ENCODE results near the gene ICA1L. TPM values are rescaled to one million over a fixed set of nuclear protein-coding genes. Genes with fewer than 3 reads are reported as not detected.
"Not testable (repeated sequence)": the region's sequence is repeated elsewhere in the genome, so short reads cannot be mapped to it uniquely, and the experiment has no call there.

ICA1L gene
- total RNA-seq, 1 experiment from 2014 or later: 1.2 TPM

DNA sequence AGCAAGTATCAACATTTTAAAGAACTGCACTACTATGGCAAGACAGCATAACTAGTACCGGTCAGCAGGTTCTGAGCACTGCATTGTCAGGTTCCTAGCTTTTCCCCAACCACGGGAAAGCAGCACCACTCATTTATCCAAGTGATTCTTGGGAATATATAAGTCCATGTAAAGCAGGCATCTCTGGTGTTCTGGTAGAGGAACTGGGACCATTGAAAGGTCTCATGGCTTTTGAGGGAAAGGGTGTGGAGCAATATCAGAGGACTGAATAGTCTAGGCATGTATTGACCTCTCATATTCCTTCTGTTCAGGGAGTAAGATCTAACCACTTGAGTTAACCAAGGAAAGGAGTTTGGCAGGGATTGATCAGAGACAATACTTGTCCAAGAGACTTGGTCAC is 6.1 kb upstream of the ICA1L start:
- peaks cover 5% of the 10 kb centered on the region for H3K36me3 ChIP-seq (replicated peaks; ENCODE audit: control insufficient read depth, insufficient read depth, low read length)
- H3K4me3 ChIP-seq (ENCODE audit: insufficient read depth, low read depth, low read length): no peak overlapping the region
- DNase-seq: no peak
- no peaks in the 10 kb centered on the region; the same call in 1 of the 2 replicates for H3K27me3 ChIP-seq (ENCODE audit: control insufficient read depth, insufficient read depth, low read length)

DNA sequence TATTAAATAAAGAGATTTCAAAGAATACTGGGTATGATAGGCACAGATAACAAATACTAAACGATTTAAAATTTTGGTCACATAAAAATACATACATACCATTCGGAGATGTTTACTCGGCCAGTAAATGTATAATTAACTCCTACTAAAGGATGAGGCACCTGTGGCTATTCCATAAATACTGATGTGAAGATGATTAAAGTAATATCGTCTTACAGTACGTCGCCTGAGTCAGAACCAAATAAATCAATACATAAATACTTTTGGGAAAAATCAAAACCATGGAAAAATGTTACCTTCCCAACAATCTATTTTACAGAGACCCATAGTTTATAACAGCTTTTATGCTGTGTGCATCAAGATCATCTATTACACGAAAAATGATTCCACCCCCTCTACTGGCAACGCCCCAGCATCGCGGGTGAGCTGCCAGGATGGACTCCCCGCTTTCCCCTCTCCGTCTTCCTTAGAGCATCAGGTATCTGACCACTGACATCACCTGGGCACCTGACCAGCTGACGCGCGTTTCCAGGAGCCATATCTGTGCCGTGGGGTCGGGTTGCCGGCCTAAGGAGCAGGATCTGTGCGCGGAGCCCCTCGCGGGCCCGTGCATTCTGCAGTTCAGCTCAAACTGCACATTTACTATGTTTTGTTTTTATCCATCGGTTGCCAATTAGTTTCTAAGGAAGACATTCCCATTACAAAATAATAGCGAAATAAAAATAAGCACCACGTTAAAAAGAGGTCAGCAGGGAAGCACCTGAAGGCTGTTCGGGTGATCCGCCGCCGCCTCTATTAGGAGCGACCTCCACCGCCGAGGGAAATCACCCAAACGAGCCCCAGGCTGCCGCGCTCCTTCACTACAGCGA is 901 bp downstream of the ICA1L start:
- peak; percentile 90 for DNase-seq
- Histone ChIP-seq H3K27me3 (ENCODE audit: control insufficient read depth, insufficient read depth, low read length) (peaks cover 5% of the 10 kb centered on the region; the same call in 1 of the 2 replicates), H3K36me3 (replicated peaks; ENCODE audit: control insufficient read depth, insufficient read depth, low read length) (no peaks in the 10 kb centered on the region), H3K4me3 (ENCODE audit: insufficient read depth, low read depth, low read length) (peak overlapping the region; percentile 72)

DNA sequence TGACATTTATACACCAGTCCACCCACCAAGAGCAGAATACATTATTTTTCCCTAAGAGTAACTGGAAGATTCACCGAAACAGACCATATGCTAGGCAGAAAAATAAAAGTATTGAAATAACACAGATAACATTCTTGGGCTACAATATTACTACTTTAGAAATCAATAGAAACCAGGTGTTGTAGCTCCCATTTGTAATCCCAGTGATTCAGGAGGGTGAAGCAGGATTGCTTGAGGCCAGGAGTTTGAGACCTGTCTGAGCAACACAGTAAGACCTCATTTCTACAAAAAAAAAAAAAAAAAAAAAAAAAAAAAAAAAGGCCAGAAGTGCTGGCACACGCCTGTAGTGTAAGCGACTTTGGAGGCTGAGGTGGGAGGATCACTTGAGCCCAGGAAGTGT is 9.6 kb downstream of the ICA1L start:
- Histone ChIP-seq H3K36me3 (replicated peaks; ENCODE audit: control insufficient read depth, insufficient read depth, low read length) (no peaks in the 10 kb centered on the region), H3K27me3 (ENCODE audit: control insufficient read depth, insufficient read depth, low read length) (no peaks in the 10 kb centered on the region)

DNA sequence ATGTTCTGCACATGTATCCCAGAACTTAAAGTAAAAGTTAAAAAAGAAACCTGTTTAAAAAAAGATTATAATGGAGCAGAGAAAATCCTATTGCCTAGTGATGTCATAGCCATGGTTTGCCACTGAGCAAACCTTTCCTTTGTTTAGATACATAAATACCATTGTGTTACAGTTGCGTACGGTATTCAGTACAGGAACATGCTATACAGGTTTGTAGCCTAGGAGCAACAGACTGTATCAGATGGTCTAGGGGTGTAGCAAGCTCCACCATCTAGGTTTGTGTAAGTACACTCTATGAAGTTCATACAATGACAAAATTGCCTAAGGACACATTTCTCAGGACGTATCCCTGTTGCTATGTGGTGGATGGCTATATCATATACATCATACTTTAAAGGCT is 13.0 kb downstream of the ICA1L start:
- H3K4me3 ChIP-seq (ENCODE audit: insufficient read depth, low read depth, low read length): no peak overlapping the region
- no peaks in the 10 kb centered on the region for H3K36me3 ChIP-seq (replicated peaks; ENCODE audit: control insufficient read depth, insufficient read depth, low read length)
- DNase-seq: no peak
- no peaks in the 10 kb centered on the region for H3K27me3 ChIP-seq (ENCODE audit: control insufficient read depth, insufficient read depth, low read length)

More for the DNA sequence above, 9.6 kb downstream of the ICA1L start:
- no peak for DNase-seq
- H3K4me3 ChIP-seq (ENCODE audit: insufficient read depth, low read depth, low read length): no peak overlapping the region

DNA sequence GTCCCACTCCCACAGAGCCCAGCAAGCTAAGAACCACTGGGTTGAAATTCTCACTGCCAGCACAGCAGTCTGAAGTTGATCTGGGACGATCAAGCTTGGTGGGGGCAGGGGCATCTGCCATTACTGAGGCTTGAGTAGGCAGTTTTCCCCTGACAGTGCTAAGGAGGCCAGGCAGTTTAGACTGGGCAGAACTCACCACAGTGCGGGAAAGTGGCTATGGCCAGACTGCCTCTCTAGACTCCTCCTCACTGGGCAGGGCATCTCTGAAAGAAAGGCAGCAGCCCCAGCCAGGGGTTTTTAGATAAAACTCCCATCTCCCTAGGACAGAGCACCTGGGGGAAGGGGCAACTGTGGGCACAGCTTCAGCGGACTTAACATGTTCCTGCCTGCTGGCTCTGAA is 22.2 kb downstream of the ICA1L start:
- H3K4me3 ChIP-seq (ENCODE audit: insufficient read depth, low read depth, low read length); H3K27me3 ChIP-seq (ENCODE audit: control insufficient read depth, insufficient read depth, low read length); DNase-seq; H3K36me3 ChIP-seq (replicated peaks; ENCODE audit: control insufficient read depth, insufficient read depth, low read length): not testable (repeated sequence)

DNA sequence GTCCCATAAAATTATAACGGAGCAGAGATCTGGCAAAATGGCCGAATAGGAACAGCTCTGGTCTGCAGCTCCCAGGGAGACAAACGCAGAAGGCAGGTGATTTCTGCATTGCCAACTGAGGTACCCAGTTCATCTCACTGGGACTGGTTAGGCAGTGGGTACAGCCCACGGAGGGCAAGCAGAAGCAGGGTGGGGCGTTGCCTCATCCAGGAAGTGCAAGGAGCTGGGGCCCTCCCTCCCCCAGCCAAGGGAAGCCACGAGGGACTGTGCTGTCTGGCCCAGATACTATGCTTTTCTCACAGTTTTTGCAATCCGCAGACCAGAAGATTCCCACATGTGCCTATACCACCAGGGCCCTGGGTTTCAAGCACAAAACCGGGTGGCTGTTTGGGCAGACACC is 22.8 kb downstream of the ICA1L start:
- no peaks in the 10 kb centered on the region for H3K27me3 ChIP-seq (ENCODE audit: control insufficient read depth, insufficient read depth, low read length)
- DNase-seq: no peak
- H3K4me3 ChIP-seq (ENCODE audit: insufficient read depth, low read depth, low read length): no peak overlapping the region
- no peaks in the 10 kb centered on the region for H3K36me3 ChIP-seq (replicated peaks; ENCODE audit: control insufficient read depth, insufficient read depth, low read length)

DNA sequence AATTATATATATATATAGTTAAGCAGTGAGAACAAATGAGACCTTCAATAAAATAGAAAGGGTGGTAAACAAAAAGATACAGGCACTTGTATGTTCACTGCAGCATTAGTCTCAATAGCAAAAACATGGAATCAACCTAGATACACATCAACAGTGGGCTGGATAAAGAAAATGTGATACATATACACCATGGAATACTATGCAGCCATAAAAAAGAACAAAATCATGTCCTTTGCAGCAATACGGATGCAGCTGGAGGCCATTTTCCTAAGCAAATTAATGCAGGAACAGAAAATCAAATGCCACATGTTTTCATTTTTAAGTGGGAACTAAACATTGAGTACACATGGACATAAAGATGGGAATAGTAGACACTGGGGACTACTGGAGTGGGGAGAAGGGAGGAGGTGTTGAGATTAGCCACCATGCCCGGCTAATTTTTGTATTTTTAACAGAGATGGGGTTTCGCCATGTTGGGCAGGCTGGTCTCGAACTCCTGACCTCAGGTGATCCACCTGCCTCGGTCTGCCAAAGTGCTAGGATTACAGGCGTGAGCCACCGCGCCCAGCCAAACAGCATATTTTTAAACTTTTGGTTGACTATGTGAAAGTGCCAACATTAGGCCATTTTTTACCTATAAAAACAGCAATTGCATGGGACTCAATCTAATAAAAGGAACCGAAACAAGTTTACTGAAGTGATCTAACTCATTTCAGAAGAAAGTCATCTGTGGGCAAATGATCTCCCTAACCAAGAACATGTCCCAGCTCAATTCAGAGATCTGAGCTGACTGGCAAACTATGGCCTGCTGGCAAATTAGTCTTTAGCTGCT is 23.7 kb downstream of the ICA1L start:
- Histone ChIP-seq H3K36me3 (replicated peaks; ENCODE audit: control insufficient read depth, insufficient read depth, low read length) (no peaks in the 10 kb centered on the region), H3K4me3 (ENCODE audit: insufficient read depth, low read depth, low read length) (no peak overlapping the region), H3K27me3 (ENCODE audit: control insufficient read depth, insufficient read depth, low read length) (no peaks in the 10 kb centered on the region)
- no peak for DNase-seq

DNA sequence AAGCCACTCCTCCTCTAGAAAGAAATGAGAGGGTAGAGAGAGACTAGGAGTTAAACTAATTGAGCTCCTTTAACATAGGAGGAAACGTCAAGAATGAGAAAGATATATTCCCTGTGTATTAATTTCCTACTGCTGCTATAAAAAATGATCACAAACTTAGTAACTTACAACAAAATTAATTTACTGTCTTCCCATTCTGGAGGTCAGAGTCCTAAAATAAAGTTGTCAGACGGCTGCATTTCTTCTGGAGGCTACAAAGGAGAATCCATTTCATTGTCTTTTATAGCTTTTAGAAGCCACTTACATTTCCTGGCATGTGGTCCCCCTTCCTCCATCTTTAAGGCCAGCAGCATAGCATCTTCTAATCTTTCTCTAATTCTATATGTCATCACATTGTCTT is 26.9 kb downstream of the ICA1L start:
- Histone ChIP-seq H3K27me3 (ENCODE audit: control insufficient read depth, insufficient read depth, low read length) (no peaks in the 10 kb centered on the region), H3K4me3 (ENCODE audit: insufficient read depth, low read depth, low read length) (no peak overlapping the region), H3K36me3 (replicated peaks; ENCODE audit: control insufficient read depth, insufficient read depth, low read length) (no peaks in the 10 kb centered on the region)
- no peak for DNase-seq

DNA sequence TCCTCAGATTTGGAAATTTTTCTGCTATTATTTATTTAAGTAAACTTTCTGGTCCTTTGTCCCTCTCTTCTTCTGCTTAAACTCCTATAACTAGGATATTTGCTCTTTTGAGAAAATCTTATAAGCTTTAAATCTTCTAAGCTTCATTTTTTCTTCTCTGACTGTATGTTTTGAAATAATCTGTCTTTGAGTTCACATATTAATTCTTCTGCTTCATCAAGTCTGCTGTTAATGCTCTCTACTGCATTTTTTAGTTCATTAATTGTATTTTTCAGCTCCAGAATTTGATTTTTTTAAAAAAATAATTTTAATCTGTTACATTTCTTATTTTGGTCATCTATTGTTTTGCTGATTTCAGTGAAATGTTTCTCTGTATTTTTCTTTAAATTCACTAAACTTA is 28.9 kb downstream of the ICA1L start:
- H3K27me3 ChIP-seq (ENCODE audit: control insufficient read depth, insufficient read depth, low read length): no peaks in the 10 kb centered on the region
- no peak for DNase-seq
- no peaks in the 10 kb centered on the region for H3K36me3 ChIP-seq (replicated peaks; ENCODE audit: control insufficient read depth, insufficient read depth, low read length)
- H3K4me3 ChIP-seq (ENCODE audit: insufficient read depth, low read depth, low read length): no peak overlapping the region

DNA sequence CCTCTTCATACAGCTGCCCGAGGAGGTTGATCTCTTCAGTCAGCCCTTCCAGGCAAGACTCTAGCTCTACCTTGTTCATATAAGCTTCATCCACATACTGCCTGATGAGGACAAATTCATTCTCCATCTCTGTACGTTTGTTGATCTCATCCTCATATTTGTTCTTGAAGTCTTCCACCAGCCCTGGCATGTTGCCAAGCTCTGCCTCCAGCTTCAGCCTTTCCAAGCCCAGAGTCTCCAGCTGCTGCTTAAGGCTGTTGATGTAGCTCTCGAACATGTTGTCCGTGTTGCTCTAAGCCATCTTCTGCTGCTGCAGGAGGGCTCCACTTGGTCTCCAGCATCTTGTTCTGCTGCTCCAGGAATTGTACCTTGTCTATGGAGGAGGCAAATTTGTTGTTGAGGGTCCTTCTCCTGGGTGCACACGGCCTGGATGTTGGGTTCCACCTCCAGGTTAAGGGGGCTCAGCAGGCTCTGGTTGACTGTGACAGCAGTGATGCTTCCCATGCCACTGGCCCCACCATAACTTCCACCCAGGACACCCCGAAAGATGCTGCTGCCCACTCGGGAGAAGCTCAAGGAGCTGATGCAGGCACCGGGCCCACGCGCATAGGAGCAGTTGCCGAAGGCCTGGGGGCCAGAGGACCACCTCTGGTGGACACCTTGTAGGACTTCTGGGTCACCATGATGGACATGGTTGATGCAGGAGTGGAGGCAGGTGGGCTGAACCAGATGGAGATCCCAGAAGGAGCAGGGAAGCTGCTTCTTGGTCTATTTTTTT is 30.3 kb downstream of the ICA1L start:
- Histone ChIP-seq H3K27me3 (ENCODE audit: control insufficient read depth, insufficient read depth, low read length) (no peaks in the 10 kb centered on the region), H3K4me3 (ENCODE audit: insufficient read depth, low read depth, low read length) (no peak overlapping the region), H3K36me3 (replicated peaks; ENCODE audit: control insufficient read depth, insufficient read depth, low read length) (no peaks in the 10 kb centered on the region)
- DNase-seq: no peak

DNA sequence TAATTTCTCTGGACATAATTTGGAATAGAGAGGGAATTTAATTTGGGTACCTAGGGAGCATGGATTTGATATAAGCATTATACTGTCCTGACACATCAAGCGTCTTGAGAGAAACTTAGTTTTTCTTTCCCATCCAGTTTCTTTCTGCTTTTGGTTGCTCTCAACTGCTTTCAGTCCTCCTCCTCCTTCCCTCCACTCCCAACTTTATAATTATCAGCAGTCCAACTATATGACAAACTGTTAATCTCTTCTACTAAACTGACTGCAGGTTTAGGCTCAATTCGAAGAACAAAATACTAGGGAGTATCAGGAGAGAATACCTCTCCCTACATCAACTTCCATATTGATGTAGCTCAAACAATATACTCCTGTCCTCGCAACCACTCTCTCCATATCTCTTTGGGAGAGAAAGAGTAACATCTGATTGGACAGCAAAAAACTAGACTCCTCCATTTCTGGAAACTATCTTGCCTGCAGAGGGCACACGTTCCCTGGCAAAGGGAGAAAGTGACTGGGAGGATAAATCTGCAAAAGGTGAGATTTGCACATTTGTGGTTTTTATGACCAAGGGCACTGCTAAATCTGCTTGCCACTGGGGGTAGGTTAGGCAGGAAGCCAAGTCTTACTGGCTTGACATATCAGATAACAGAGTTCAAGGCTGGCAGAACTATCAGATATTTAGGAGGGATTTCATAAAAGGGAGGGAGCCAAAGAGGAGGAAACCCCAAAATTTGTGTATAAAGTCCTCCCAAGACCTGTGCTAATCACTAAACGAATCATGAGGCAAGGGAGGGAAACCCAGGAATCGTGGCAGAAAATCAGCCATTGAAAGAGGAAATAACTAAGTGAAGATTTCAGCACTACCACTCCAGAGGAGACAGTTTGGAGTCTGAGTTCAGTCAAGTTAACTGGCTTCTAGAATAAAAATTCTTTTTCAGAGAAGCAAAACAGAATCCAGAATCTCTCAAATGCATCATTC is 40.0 kb downstream of the ICA1L start:
- no peaks in the 10 kb centered on the region for H3K36me3 ChIP-seq (replicated peaks; ENCODE audit: control insufficient read depth, insufficient read depth, low read length)
- H3K4me3 ChIP-seq (ENCODE audit: insufficient read depth, low read depth, low read length): no peak overlapping the region
- no peaks in the 10 kb centered on the region for H3K27me3 ChIP-seq (ENCODE audit: control insufficient read depth, insufficient read depth, low read length)
- peak; percentile 69 for DNase-seq

DNA sequence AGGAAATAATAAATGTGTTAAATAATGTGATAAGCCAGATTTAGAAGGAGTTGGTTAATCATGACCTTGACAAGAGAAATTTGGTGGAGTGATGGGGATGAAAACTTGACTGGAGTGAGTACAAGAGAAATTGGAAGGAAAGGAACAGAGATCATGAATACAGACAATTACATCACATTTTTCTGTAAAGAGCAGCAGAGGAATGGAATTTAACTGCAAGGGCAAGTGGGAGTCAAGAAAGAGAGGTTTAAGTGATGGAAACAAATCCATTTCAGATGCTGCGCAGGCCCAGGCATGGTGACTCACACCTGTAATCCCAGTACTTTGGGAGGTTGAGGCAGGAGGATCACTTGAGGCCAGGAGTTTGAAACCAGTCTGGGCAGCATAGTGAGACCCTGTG is 46.7 kb downstream of the ICA1L start:
- H3K4me3 ChIP-seq (ENCODE audit: insufficient read depth, low read depth, low read length): no peak overlapping the region
- H3K36me3 ChIP-seq (replicated peaks; ENCODE audit: control insufficient read depth, insufficient read depth, low read length): no peaks in the 10 kb centered on the region
- no peaks in the 10 kb centered on the region for H3K27me3 ChIP-seq (ENCODE audit: control insufficient read depth, insufficient read depth, low read length)
- no peak for DNase-seq

DNA sequence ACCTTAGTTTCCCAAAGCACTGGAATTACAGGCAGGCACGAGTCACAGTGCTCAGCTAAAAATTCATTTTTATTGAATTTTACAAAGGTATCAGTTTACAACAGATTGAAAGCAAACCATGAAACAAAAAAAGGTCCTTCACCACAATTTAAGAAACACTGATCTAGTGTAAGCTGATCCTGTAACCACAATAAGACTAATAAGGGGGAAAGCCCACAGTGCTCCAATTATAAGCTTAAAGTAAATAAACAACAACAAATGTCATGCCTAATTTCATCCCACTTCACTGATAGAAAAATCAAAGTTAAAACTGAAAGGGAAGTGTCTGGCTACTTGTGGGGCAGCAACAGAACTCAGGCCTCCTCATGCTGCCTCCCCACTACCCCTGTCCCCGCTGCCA is 49.2 kb downstream of the ICA1L start:
- H3K36me3 ChIP-seq (replicated peaks; ENCODE audit: control insufficient read depth, insufficient read depth, low read length): no peaks in the 10 kb centered on the region
- no peaks in the 10 kb centered on the region for H3K27me3 ChIP-seq (ENCODE audit: control insufficient read depth, insufficient read depth, low read length)
- DNase-seq: no peak
- no peak overlapping the region for H3K4me3 ChIP-seq (ENCODE audit: insufficient read depth, low read depth, low read length)
